ENCODE results near the gene KRTAP9-2.
"Not testable (repeated sequence)": the region's sequence is repeated elsewhere in the genome, so short reads cannot be mapped to it uniquely, and the experiment has no call there.

Gene KRTAP9-2, protein sequence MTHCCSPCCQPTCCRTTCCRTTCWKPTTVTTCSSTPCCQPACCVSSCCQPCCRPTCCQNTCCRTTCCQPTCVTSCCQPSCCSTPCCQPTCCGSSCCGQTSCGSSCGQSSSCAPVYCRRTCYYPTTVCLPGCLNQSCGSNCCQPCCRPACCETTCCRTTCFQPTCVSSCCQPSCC

DNA sequence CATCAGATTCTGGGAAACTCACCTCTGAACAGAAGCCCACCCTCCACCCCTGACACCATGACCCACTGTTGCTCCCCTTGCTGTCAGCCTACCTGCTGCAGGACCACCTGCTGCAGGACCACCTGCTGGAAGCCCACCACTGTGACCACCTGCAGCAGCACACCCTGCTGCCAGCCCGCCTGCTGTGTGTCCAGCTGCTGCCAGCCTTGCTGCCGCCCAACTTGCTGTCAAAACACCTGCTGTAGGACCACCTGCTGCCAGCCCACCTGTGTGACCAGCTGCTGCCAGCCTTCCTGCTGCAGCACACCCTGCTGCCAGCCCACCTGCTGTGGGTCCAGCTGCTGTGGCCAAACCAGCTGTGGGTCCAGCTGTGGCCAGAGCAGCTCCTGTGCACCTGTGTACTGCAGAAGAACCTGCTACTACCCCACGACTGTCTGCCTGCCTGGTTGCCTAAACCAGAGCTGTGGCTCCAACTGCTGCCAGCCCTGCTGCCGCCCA, at the start of gene KRTAP9-2:
KRTAP9-2 (plus strand) TSS at position 51 of the 498 bp plus-strand sequence; CDS start at position 58, 7 bp downstream.
- DNase-seq (ENCODE audit: low read depth in 1 of 2, low spot score in 1 of 2); in situ Hi-C loops (cut with HindIII; ENCODE audit: low pct_unique_long_range_greater_than_20kb, low sequenced_read_pairs): not testable (repeated sequence)

DNA sequence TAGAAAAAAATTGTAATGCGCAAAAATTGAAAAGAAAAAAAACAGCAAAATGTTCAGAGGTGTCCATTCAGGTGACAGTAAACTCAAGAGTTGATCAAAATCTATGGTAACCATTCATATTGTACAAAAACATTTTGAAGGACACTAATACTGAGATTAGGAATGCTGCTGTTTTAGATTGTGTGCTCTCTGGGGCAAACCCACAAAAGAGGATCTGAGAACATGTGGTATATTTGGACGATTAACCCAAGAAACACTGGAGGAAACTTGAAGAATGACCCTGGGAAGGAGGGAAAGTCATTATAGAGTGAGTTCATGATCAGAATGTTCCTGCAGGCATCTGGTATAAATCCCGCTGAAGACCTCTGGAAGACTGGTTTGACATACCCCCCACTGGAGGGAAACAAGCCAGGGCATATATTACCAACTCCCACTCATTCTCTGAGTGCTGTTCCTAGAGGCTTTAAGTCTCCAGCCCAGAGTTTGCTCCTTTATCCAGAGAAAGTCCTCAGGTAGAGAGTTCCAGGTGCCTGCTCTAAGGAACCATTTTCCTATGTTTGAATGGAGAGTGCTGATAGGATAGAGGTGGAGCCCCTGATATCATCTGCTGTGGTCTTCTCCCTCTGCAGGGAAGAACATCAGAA, 49.6 kb upstream of the KRTAP9-2 start:
- in situ Hi-C loops (cut with HindIII; ENCODE audit: low pct_unique_long_range_greater_than_20kb, low sequenced_read_pairs) = no loop called here
- DNase-seq (ENCODE audit: low read depth in 1 of 2, low spot score in 1 of 2) = no peak
- TF ChIP-seq JUND (IDR thresholded peaks at IDR 0.05; ENCODE audit: low read depth) = no peak

DNA sequence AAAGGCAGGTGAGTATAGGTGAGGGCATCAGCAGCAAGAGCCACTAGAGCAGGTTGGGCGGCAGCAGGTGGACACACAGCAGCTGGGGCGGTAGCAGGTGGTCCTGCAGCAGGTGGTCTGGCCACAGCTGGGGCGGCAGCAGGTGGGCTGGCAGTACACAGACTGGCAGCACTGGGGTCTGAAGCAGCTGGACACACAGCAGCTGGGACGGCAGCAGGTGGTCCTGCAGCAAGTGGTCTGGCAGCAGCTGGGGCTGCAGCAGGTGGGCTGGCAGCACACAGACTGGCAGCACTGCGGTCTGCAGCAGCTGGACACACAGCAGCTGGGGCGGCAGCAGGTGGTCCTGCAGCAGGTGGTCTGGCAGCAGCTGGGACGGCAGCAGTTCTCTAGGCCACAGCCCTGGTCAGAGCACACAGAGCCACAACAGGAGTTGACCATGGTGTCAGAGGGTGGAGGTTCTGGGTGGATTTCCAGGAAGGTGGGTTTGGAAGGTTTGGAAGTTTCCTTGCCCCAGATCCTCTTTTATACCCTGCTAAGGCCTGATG, 48.6 kb upstream of the KRTAP9-2 start, which contains the start of gene KRTAP4-2:
KRTAP4-2 (minus strand) TSS at position 495 of the 545 bp plus-strand sequence; CDS start at position 438, 57 bp downstream.
- in situ Hi-C loops (cut with HindIII; ENCODE audit: low pct_unique_long_range_greater_than_20kb, low sequenced_read_pairs) = no loop called here
- no peak for TF ChIP-seq JUND (IDR thresholded peaks at IDR 0.05; ENCODE audit: low read depth)
- no peak for DNase-seq (ENCODE audit: low read depth in 1 of 2, low spot score in 1 of 2)

DNA sequence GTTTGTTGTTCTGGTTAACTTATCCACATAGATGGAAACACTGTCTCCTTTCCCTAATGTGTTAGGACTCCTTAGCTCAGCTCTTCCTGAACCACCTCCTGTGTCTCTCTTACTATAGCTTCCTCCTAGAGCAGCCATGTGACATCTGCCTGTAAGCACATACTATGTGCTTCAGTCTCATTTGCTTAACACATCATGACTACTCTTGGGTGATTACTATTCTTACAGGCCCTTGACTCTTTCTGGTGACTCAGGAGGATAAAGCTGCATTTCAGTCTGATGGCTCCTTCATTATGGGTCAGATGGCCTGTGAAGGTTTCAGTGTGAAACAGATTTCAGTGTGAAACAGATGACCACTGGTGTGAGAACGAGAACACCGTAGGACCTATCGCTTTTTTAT, 48.1 kb upstream of the KRTAP9-2 start:
- DNase-seq (ENCODE audit: low read depth in 1 of 2, low spot score in 1 of 2) = no peak
- in situ Hi-C loops (cut with HindIII; ENCODE audit: low pct_unique_long_range_greater_than_20kb, low sequenced_read_pairs) = no loop called here
- TF ChIP-seq JUND (IDR thresholded peaks at IDR 0.05; ENCODE audit: low read depth) = no peak

DNA sequence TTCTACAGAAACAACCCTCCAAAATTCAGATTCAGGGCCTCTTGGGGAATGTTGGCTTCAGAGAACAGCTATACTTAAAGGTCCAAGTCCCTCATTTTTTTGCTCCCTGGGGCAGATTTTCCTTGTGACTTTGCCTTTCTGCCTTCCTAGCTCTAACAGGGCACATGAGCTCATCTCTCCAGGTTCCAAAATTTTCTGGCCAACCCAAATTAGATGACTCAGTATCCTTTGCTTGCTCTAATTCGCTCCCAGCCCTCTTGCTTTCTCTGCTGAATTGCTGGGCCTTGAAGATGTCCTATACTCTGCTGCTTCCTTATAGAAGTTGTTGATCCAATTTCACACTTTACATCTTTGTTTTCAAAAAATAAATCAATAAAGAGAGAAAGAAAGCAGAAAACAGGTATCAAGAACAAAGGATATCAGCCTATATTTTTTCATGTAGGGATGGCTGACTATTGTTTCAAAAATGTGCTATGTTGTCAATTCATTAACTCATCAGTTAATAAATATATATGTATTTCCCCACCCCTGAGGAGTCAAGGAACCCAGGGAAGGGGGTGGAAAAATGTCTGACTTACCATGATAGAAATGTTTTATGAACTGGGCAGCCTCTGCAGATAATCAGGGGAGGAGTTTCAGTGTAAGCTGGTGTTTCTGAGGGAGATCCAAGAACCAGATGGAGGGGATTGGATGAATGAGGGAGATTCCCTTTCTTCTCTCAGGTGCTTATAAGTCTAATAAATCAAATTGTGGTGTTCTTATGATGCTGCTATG, 47.4 kb upstream of the KRTAP9-2 start:
- no peak for DNase-seq (ENCODE audit: low read depth in 1 of 2, low spot score in 1 of 2)
- no peak for TF ChIP-seq JUND (IDR thresholded peaks at IDR 0.05; ENCODE audit: low read depth)
- in situ Hi-C loops (cut with HindIII; ENCODE audit: low pct_unique_long_range_greater_than_20kb, low sequenced_read_pairs) = no loop called here

DNA sequence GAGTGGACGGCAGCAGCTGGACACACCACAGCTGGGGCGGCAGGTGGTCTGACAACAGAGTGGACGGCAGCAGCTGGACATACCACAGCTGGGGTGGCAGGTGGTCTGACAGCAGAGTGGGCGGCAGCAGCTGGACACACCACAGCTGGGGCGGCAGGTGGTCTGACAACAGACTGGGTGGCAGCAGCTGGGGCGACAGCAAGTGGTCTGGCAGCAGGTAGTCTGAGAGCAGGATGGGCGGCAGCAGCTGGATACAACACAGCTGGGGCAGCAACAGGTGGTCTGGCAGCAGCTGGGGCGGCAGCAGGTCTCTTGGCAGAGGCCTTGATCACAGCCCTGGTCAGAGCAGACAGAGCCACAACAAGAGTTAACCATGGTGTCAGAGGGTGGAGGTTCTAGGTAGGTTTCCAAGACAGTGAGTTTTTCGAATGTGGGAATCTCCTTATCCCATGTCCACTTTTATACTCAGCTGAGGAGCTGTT, 41.9 kb upstream of the KRTAP9-2 start, which contains the start of gene KRTAP4-1:
KRTAP4-1 (minus strand) TSS at position 432 of the 482 bp plus-strand sequence; CDS start at position 375, 57 bp downstream.
- DNase-seq (ENCODE audit: low read depth in 1 of 2, low spot score in 1 of 2) = no peak
- TF ChIP-seq JUND (IDR thresholded peaks at IDR 0.05; ENCODE audit: low read depth) = no peak
- in situ Hi-C loops (cut with HindIII; ENCODE audit: low pct_unique_long_range_greater_than_20kb, low sequenced_read_pairs) = no loop called here

DNA sequence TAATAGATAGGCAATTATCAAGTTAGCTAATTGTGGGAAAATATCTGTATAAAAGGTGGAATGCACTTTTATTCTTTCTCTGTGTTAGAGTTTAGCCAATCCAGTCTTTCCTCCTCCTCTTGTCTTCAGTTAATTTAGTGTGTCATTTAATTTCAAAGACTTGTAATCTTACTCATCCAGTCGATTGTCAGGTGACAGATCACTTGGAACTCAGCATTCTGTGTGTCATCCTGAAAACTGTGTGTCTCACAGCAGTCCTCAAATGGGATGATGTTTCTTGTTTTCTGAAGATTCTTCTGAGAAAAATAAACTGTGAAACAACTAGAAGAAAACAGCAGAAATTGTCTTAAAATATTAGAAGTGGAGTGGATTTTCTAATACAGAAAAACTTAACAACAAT, 41.4 kb upstream of the KRTAP9-2 start:
- no peak for TF ChIP-seq JUND (IDR thresholded peaks at IDR 0.05; ENCODE audit: low read depth)
- in situ Hi-C loops (cut with HindIII; ENCODE audit: low pct_unique_long_range_greater_than_20kb, low sequenced_read_pairs) = no loop called here
- no peak for DNase-seq (ENCODE audit: low read depth in 1 of 2, low spot score in 1 of 2)

DNA sequence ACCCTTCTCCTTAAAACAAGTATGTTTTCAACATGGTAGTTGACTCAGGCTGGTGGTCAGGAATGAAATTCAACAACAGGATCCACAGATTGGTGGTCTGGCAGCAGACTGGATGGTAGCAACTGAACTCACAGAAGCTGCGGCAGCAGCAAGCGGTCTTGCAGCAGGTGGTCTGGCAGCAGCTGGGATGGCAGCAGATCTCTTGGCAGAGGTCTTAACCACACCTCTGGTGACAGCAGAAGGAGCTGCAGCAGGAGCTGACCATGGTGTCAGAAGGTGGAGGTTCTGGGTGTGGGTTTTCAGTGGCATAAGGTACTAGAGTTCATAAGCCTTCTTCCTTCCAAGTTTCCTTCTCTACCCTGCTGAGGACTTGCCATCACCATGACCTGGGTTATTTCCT, 39.6 kb upstream of the KRTAP9-2 start:
- no peak for TF ChIP-seq JUND (IDR thresholded peaks at IDR 0.05; ENCODE audit: low read depth)
- in situ Hi-C loops (cut with HindIII; ENCODE audit: low pct_unique_long_range_greater_than_20kb, low sequenced_read_pairs) = no loop called here
- peak in 1 of 2 experiments; percentile 13 for DNase-seq (ENCODE audit: low read depth in 1 of 2, low spot score in 1 of 2)

DNA sequence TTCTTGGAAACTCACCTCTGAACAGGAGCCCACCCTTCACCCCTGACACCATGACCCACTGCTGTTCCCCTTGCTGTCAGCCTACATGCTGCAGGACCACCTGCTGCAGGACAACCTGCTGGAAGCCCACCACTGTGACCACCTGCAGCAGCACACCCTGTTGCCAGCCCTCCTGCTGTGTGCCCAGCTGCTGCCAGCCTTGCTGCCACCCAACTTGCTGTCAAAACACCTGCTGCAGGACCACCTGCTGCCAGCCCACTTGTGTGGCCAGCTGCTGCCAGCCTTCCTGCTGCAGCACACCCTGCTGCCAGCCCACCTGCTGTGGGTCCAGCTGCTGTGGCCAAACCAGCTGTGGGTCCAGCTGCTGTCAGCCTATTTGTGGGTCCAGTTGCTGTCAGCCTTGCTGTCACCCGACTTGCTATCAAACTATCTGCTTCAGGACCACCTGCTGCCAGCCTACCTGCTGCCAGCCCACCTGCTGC, 36.6 kb upstream of the KRTAP9-2 start, which contains the start of gene KRTAP9-1:
KRTAP9-1 (plus strand) TSS at position 51 of the 482 bp plus-strand sequence; CDS start at position 51, 0 bp downstream.
- in situ Hi-C loops (cut with HindIII; ENCODE audit: low pct_unique_long_range_greater_than_20kb, low sequenced_read_pairs); DNase-seq (ENCODE audit: low read depth in 1 of 2, low spot score in 1 of 2): not testable (repeated sequence)

DNA sequence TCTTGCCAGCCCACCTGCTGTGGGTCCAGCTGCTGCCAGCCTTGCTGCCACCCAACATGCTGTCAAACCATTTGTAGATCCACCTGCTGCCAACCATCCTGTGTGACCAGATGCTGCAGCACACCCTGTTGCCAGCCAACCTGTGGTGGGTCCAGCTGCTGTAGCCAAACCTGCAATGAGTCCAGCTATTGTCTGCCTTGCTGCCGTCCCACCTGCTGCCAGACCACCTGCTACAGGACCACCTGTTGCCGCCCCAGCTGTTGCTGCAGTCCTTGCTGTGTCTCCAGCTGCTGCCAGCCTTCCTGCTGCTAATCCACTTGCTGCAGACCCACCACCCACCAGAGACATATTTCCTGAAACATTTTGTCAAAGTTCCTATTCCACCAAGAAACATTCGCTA, 36.1 kb upstream of the KRTAP9-2 start:
- no peak for TF ChIP-seq JUND (IDR thresholded peaks at IDR 0.05; ENCODE audit: low read depth)
- in situ Hi-C loops (cut with HindIII; ENCODE audit: low pct_unique_long_range_greater_than_20kb, low sequenced_read_pairs) = no loop called here
- DNase-seq (ENCODE audit: low read depth in 1 of 2, low spot score in 1 of 2) = no peak

DNA sequence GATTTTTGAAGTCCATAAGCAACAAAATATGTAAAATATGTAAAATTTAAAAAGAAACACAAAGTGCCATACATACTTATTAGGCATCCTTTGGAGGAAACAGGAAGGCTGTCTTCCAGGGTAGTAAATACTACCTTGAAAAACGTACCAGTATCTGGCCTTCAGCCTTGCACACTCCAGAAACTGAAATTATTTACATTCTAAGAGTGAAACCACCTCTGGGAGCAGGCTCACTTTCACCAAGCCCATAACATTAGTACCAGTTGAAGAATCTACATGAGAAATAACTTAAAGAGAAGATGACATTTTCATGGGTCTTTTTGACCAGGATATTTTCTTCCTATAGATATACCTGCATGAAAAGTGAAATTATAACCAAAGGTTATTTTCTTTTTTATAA, 30.4 kb upstream of the KRTAP9-2 start:
- in situ Hi-C loops (cut with HindIII; ENCODE audit: low pct_unique_long_range_greater_than_20kb, low sequenced_read_pairs) = no loop called here
- TF ChIP-seq JUND (IDR thresholded peaks at IDR 0.05; ENCODE audit: low read depth) = no peak
- no peak for DNase-seq (ENCODE audit: low read depth in 1 of 2, low spot score in 1 of 2)

DNA sequence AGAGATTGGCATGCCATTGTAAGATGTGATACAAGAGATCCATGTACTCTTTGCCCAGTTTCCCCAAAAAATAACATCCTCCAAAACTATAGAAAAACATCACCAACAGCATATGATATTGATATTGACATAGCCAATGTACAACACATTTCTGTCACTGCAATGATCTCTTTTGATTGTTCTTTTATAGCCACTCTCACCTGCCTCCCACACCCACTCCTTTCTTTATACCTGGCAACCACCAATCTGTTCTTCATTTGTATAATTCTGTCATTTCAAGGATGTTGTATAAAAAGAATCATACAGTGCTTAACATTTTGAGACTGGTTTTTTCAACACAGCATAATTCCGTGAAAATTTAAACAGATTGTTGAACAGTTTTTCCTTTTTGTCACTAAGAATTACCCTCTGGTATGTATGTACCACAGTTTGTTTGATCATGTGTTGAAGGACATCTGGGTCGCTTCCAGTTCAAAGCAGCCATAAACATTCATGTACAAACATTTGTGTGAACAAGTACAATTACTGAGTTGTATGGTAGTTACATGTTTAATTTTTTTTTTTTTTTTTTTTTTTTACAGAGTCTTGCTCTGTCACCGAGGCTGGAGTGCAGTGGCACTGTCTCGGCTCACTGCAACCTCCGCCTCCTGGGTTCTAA, 26.9 kb upstream of the KRTAP9-2 start:
- TF ChIP-seq JUND (IDR thresholded peaks at IDR 0.05; ENCODE audit: low read depth) = no peak
- DNase-seq (ENCODE audit: low read depth in 1 of 2, low spot score in 1 of 2) = no peak
- in situ Hi-C loops (cut with HindIII; ENCODE audit: low pct_unique_long_range_greater_than_20kb, low sequenced_read_pairs) = no loop called here
